Neural progenitor cell (in vitro differentiated cells): ENCODE results near the gene CD86.

Experiments used
- EZH2phosphoT487 ChIP-seq: fragments of 200-600 bp; sonication (generic); IDR thresholded peaks from 2 replicates; pipeline ENCODE4 v1.6.1; 2017; ENCODE audit warnings: antibody characterized with exemption
- TF ChIP-seq, protein P1 (sequence below): fragments of 200-600 bp; sonication (generic); IDR thresholded peaks from 2 replicates; pipeline ENCODE4 v1.5.1; 2017; ENCODE audit warnings: antibody characterized with exemption, mild to moderate bottlenecking

DNA sequence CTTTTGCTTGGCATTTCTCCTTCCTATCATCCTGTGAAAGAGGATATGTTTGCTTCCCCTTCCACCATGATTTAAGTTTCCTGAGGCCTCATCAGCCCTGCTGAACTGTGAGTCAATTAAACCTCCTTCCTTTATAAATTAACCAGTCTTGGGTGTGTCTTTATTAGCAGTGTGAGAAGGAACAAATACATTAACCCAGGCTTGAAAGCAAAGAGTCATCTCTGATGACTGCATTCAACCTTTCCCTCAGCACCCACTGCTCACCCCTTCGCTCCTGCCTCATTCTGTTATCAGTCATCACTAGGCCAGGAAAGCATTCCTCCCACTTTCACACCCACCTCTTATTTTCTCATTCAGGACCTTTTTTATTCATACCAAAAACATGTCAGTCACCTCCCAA, 68.7 kb downstream of the CD86 start:
- TF ChIP-seq, protein P1, sequence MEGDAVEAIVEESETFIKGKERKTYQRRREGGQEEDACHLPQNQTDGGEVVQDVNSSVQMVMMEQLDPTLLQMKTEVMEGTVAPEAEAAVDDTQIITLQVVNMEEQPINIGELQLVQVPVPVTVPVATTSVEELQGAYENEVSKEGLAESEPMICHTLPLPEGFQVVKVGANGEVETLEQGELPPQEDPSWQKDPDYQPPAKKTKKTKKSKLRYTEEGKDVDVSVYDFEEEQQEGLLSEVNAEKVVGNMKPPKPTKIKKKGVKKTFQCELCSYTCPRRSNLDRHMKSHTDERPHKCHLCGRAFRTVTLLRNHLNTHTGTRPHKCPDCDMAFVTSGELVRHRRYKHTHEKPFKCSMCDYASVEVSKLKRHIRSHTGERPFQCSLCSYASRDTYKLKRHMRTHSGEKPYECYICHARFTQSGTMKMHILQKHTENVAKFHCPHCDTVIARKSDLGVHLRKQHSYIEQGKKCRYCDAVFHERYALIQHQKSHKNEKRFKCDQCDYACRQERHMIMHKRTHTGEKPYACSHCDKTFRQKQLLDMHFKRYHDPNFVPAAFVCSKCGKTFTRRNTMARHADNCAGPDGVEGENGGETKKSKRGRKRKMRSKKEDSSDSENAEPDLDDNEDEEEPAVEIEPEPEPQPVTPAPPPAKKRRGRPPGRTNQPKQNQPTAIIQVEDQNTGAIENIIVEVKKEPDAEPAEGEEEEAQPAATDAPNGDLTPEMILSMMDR = no peak
- no peak for TF ChIP-seq EZH2phosphoT487
